Measurements from ENCODE around the gene CORIN.

Gene CORIN

GRCh38 chr4:47837908-47838294, at the start of gene CORIN:
Gene CORIN, minus strand, starts transcription at chr4:47838067. Its CDS starts 118 bp downstream, at chr4:47837949.
- DNase-seq, result no peak

GRCh38 chr4:47882228-47882627, 44.4 kb upstream of the CORIN start:
- DNase-seq, result no peak

- DNase-seq, result no peak
Observed at GRCh38 chr4:47879458-47879857, 41.6 kb upstream of the CORIN start.

GRCh38 chr4:47876784-47877546, 39.1 kb upstream of the CORIN start:
- DNase-seq, result no peak

- DNase-seq, result no peak
Observed at GRCh38 chr4:47876310-47876709, 38.4 kb upstream of the CORIN start.

GRCh38 chr4:47873877-47874541, 36.1 kb upstream of the CORIN start:
- no peak for DNase-seq

- no peak for DNase-seq
Observed at GRCh38 chr4:47863486-47863885, 25.6 kb upstream of the CORIN start.

- no peak for DNase-seq
Observed at GRCh38 chr4:47862297-47862696, 24.4 kb upstream of the CORIN start.

GRCh38 chr4:47860305-47860704, 22.4 kb upstream of the CORIN start:
- no peak for DNase-seq

GRCh38 chr4:47858006-47858405, 20.1 kb upstream of the CORIN start:
- no peak for DNase-seq

- DNase-seq, result no peak
Observed at GRCh38 chr4:47856713-47857112, 18.8 kb upstream of the CORIN start.

- DNase-seq, result no peak
Observed at GRCh38 chr4:47855350-47855749, 17.5 kb upstream of the CORIN start.

- DNase-seq, result no peak
Observed at GRCh38 chr4:47852136-47852535, 14.3 kb upstream of the CORIN start.

- no peak for DNase-seq
Observed at GRCh38 chr4:47849466-47849865, 11.6 kb upstream of the CORIN start.

- no peak for DNase-seq
Observed at GRCh38 chr4:47848041-47848440, 10.2 kb upstream of the CORIN start.

- DNase-seq, result no peak
Observed at GRCh38 chr4:47842985-47843384, 5.1 kb upstream of the CORIN start.

- DNase-seq, result no peak
Observed at GRCh38 chr4:47840291-47840690, 2.4 kb upstream of the CORIN start.

- no peak for DNase-seq
Observed at GRCh38 chr4:47839259-47839658, 1.4 kb upstream of the CORIN start.

- no peak for DNase-seq
Observed at GRCh38 chr4:47838445-47838844, 578 bp upstream of the CORIN start.

- DNase-seq, result no peak
Observed at GRCh38 chr4:47837094-47837907, 566 bp downstream of the CORIN start.

- DNase-seq, result no peak
Observed at GRCh38 chr4:47836641-47837093, 1.2 kb downstream of the CORIN start.

GRCh38 chr4:47835494-47835893, 2.4 kb downstream of the CORIN start:
- no peak for DNase-seq

- no peak for DNase-seq
Observed at GRCh38 chr4:47831026-47831679, 6.7 kb downstream of the CORIN start.
